SIG-M5 (cell line): Measurements from ENCODE around the gene NTRK3.
"Not testable (repeated sequence)": the region's sequence is repeated elsewhere in the genome, so short reads cannot be mapped to it uniquely, and the experiment has no call there.

ENCODE experiments used
- DNase-seq: peaks from one replicate; lab custom pipeline; 2025; lab: John Stamatoyannopoulos, UW

The NTRK3 gene

DNA sequence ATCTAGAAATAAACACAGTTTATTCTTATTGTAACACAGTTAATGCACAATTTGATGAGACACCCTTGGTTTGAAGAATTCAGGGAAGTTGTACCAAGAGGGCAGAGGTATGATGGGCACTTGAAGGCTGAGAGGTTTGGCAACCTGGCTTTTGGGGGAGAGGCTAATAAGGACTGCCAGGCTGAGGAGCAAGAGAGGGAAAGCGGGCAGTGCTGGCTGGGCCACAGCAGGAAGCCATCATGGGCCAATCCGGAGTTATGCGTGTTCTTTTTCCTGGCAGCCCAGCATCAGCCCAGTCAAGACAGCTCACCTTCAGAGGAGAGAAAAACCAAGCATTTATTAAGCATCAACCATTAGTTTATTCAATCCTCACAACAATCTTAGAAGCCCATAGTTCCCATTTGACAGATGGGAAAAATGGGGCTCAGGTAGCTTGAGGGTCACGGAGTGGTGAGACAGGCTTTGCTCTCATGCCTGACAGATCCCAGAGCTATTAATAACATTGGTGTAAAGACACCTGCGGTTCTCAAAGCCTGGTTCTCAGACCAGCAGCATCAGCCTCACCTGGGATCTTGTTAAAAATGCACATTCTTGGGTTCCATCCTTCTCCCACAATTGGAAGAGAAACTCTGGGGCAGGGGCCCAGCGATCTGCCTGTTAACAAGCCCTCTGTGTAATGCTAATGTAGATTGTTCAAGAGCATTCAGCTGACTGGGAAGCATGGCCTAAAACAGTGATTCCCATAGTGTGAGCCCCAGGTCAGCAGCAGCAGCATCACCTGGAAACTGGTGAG, 183.7 kb downstream of the NTRK3 start:
- no peak for DNase-seq

GRCh38 chr15:88072133-88072532, 184.4 kb downstream of the NTRK3 start:
- DNase-seq, result not testable (repeated sequence)

- DNase-seq, result no peak
Observed at GRCh38 chr15:88071141-88071540, 185.4 kb downstream of the NTRK3 start.

DNA sequence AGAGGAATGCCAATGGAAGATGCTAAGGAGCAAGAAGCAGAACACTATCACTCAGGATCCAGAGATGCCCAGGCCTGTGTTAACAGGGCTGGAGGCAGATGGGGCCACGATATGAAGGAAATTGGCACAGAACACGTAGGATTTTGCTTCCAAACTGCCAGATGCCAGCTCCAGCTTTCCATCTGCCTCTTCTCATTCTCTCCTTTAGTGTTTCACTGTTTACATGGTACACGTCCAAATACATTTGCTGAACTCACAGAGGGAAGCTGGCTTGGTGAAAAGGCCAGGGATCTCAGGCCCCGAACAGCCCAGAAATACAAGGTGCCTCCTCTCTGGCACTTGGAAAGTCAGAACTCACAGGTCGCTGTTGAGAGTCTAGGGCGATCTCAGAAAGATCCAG, 187.0 kb downstream of the NTRK3 start:
- no peak for DNase-seq

GRCh38 chr15:88067331-88067685, 189.2 kb downstream of the NTRK3 start:
- no peak for DNase-seq

- no peak for DNase-seq
Observed at GRCh38 chr15:88066636-88067330, 189.8 kb downstream of the NTRK3 start.

DNA sequence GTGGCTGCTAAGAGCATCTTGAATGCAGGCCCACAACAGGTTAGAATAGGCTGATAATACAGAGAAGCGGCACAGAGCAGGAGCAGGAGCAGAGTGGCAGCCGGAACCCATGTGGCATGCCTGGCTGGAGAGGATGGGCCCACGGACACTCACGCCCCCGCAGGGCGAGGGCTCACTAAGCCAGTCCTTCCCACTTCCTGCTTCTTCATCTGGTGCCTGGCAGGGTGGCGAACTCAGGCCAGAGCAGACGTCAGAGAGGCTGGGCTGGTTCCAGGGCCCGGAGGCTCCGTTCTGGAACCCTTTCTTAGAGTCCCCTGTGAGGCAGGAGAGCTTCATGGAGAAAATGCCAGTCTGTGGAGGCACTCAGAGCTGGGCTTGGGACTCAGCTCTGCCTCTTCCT, 195.1 kb downstream of the NTRK3 start:
- no peak for DNase-seq

- DNase-seq, result no peak
Observed at GRCh38 chr15:88060383-88060782, 196.2 kb downstream of the NTRK3 start.

DNA sequence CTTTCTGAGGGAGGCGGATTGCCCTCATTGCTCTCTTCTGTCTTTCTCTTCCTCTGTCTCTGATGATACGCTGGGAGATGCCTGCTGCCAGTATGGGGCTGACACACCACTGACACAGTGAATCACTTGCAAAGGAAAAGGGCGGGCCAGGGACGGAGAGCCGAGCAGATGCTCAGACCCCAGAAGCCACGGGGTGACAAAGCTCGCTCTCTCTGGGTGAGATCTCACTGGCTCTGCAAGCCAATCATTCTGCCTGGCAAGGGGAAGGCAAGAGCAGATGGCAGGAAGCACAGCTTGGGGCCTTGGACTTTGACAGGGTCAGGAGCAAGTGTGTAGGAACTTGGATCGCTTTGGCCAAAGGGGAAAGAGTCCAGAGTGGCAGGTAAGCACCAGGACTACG, 198.7 kb downstream of the NTRK3 start:
- no peak for DNase-seq

- no peak for DNase-seq
Observed at GRCh38 chr15:88049506-88049905, 207.0 kb downstream of the NTRK3 start.

GRCh38 chr15:88048755-88049154, 207.8 kb downstream of the NTRK3 start:
- DNase-seq, result no peak

DNA sequence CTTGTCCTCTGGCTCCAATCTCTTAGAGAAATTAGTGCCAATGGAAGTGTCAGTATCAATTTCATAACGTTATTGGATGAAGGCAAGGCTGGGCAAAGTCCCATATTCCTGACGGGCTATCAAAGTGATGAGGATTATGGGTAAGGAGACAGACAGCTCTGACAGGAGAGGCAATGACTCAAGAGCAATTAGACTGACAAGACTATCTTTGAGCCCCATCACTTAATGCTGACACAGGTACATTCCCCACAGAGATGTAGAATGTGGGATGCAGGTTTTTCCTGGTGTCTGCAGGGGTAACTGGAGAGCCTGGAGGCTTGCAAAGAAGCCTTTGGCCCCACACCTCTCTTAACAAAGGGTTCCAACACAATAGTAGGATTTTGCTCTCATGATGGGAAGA, 208.3 kb downstream of the NTRK3 start:
- DNase-seq, result no peak

- no peak for DNase-seq
Observed at GRCh38 chr15:88046576-88047129, 209.9 kb downstream of the NTRK3 start.

DNA sequence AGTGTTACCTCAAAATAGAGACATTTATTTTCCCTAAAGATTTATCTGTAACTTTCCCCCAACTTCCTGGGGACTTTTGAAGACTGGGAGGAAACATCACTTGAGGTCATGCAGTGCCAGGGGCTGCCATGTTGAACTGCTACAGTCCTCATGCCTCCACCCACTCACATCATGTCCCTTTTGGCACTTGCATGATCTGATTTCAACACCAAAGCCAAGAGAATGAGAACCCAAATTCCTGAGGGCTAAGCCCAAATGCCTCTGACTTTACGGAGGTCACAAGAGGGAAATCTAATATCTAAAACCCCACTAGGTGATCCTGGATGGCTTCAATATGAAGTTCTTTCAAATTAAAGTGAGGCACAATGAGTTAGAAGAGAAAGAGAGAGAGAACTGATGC, 213.1 kb downstream of the NTRK3 start:
- no peak for DNase-seq

DNA sequence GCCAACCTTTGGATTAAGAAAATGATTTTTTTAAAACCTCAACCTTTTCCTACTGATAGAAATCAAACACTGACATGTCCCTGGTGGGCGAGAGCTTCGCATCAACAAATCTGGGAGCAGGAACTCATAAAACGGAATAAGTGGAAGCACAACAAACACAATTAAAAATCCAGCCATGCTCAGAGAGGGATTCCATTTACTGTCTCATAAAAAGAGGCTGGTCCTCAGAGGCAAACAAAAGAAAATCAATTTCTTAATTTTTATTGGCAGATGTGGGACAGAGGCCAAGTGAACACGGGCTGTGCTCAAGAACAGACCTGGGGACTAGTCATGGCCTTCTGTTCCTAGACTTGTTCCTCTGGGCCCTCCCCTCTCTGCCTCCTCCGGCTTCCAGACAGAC, 214.5 kb downstream of the NTRK3 start:
- no peak for DNase-seq

DNA sequence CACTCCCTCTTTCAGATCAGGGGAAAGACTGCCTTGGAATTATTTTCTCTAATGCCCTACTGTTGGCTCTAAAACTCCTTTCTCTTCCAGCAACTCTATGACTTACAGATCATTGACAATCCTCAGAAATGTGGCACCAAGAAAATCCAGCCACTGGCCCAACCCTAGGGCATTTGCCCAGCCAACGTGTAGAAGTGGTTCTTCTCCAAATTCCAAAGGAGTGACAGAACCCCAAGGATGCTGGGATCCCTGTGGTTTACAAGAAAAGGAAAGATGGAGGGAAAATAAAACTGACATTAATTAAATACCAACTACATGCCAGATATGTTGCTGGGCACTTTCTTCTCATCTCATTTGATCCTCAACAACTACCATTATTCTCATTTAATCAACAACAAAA, 216.0 kb downstream of the NTRK3 start:
- DNase-seq, result no peak

DNA sequence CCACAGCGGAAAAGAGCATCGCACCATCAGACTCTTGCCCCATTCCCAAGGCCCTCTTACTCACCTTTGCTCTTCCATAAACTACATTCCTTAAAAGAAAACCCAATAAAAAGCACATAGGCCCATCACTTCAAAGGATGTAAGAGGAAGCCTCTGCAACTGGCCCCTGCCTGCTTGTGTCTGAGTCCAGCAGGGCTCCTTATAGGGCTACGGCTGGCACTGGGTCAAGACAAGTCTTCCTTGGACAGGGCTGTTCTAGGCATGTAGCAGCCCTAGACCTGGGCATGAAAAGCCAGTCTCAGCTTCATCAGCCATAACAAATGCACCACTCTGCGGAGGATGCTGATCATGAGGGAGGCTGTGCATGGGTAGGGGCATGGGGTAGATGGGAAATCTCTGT, 218.3 kb downstream of the NTRK3 start:
- no peak for DNase-seq

DNA sequence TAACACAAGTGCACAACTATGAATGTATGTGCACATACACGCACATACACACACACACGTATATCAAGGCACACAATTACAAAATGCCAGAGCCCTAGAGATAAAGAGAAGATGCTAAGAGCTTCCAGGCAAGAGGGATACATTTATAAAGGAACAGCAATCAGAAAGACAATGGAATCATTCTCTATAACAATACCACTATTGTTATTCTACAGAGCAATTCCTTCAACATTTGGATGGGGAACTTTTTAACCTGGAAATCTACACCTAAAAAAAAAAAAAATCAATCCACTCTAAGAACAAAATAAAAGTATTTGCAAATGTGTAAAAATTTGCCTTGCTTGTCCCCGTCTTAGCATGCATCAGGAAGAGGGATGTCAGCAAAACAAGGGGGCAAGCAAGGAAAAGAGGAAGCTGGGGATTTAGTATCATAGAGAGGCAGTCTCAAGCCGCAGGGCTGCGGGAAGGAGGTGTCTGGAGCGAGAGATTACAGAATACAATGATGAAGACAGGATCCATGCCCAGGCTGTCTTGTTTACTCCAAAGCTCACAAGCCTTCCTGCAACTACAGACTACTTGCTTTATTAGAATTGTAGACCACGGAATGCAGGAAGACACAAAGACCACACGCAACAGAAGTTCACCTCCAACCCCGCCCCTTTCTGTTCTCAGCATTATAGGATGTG, 220.2 kb downstream of the NTRK3 start:
- no peak for DNase-seq

DNA sequence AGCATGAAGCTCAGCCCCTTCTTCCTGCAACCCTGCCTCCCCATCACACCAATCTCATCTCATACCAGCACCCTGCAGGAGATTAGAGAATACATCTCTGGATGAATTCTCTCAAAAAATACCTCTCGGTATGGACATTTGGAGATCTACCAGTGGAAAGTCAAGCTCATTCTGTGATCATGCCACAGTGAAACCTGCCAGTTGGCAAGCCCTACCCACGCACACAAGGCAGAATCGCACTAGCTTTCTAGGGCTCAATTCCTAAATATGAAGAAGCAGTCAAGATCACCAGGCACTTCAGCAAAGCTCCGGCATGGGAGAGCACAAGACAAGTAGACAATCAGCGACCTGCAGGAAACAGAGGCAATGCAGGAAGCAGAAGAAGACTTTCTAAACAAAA, 221.2 kb downstream of the NTRK3 start:
- no peak for DNase-seq

DNA sequence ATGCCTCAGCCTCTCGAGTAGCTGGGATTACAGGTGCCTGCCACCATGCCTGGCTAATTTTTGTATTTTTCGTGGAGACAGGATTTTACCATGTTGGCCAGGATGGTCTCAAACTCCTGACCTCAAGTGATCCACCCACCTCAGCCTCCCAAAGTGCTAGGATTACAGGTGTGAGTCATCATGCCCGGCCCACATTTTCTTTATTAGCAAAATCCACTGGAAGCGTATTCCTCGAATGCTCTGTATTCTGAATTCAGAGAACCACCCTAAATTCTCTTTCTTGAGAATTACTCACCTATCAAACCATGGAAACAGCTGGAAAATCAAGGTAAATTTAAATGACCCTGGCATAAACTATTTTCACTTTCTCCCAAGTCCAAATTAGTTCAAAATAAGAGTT, 223.1 kb downstream of the NTRK3 start:
- DNase-seq, result not testable (repeated sequence)

- no peak for DNase-seq
Observed at GRCh38 chr15:88032787-88033186, 223.8 kb downstream of the NTRK3 start.

GRCh38 chr15:88031461-88031860, 225.1 kb downstream of the NTRK3 start:
- no peak for DNase-seq

- DNase-seq, result no peak
Observed at GRCh38 chr15:88029696-88030095, 226.8 kb downstream of the NTRK3 start.
